Measurements from ENCODE around the gene RBM47. TPM values are rescaled to one million over a fixed set of nuclear protein-coding genes. Genes with fewer than 3 reads are reported as not detected.
A peak's percentile ranks its signal among the peaks of the same experiment; 100 is the strongest.

Gene RBM47
- total and polyA plus RNA-seq, 9 of the 15 experiments (the other 6 are each of a cell fraction or from before 2014, with no cell fraction given): 1.4 to 6.4 (median 3.3) TPM

DNA sequence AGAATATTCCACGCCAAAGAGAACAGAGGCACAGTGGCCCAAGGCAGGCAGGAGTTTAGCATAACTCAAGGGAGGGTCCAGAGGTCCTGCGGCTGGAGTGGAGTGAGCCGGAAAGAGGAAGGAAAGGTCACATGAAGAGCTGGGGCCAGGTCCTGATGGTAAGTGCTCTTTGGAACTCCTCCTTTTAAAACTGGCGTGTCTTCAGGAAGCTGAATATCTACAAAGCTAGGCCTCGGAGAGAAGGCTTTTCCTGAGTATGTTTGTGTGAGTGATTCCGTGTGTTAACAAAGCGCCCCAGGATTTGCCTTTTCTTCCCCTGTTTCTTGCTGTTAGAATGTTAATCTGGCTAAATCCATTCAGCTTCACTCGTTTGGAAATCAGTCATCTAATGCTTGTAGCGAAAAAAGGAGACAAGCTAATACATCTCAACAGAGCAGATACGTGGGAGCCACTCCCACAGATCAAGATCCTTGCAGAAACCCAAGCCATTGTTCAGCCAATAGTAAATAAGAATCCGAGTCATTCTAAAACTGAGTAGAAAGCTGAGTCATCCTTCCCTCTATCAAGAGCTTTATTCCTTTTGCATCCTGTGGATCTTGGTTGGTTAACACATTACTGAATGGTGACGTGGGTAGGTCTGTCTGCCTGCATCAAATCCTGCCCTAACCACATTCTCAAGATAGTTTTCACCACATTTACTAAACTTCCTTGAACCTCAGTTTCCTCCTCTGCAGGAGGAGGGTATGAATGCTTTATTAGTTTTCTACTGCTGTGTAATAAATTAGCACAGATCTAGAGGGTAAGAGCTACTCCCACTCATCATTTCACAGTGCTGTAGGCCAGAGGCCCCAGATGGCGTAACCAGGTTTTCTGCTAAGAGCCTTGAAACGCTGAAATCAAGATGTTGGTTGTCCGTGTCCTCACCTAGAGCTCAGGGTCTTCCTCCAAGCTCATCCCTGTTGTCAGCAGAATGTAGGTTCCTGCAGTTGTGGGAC is 43.2 kb upstream of the RBM47 start (continued):
- no peak for TF ChIP-seq CSDE1 (IDR thresholded peaks at IDR 0.05)
- no peak for TF ChIP-seq ZNF699 (CRISPR knock-in tag; IDR thresholded peaks at IDR 0.05; ENCODE audit: insufficient replicate concordance)
- TF ChIP-seq CEBPB (tag; IDR thresholded peaks at IDR 0.05): peak; percentile 32; the same call in 1 of the 2 replicates
- no peak for TF ChIP-seq NR1H2 (CRISPR knock-in tag; IDR thresholded peaks at IDR 0.05)
- no peak for TF ChIP-seq HDAC1 (IDR thresholded peaks at IDR 0.05)
- TF ChIP-seq NR2C2 (CRISPR knock-in tag; IDR thresholded peaks at IDR 0.05): no peak
- TF ChIP-seq NR2C2 (tag; IDR thresholded peaks at IDR 0.05): peak; percentile 43; the same call in 1 of the 2 replicates
- no peak for TF ChIP-seq SMAD4 (CRISPR knock-in tag; conservative IDR thresholded peaks at IDR 0.05)
- TF ChIP-seq NR2C1 (IDR thresholded peaks at IDR 0.05): no peak
- TF ChIP-seq NR2C1 (tag; IDR thresholded peaks at IDR 0.05): no peak

DNA sequence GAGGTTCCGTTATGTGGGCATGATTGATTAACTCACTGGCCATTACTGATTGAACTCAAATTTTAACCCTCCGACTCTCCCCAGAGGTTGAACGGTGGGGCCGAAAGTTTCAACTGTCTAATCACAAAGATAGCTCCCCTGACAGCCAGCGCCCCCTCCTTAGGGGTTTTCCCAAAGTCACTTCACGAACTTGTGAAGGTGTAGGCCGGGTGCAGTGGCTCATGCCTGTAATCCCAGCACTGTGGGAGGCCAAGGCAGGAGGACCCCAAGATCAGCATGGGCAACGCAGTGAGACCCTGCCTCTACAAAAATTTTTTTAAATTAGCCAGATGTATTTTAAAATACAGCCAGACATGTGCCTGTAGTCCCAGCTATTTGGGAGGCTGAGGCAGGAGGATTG is 39.8 kb upstream of the RBM47 start:
- H3K4me1 ChIP-seq (replicated peaks in 1 of 2; ENCODE audit: control insufficient read depth in 2 of 2, insufficient read depth in 2 of 2, low read length in 2 of 2): peaks cover 0 to 8% of the 10 kb centered on the region in 2 experiments; a peak in 2 of 5 replicates
- 1% methylated on average over 8 of the region's 8 CpGs for WGBS (ENCODE audit: insufficient coverage, low coverage, missing lambda C conversion rate)
- no peak overlapping the region for H3K4me2 ChIP-seq (ENCODE audit: insufficient read depth, low read length)
- no peaks in the 10 kb centered on the region for H4K20me1 ChIP-seq (replicated peaks; ENCODE audit: control insufficient read depth, insufficient read depth, low read length)
- no peak overlapping the region for H3K27ac ChIP-seq (ENCODE audit: extremely low read depth, low read depth, low read length)
- H3K9me3 ChIP-seq (replicated peaks; ENCODE audit: control insufficient read depth, insufficient read depth, low read depth, low read length): no peaks in the 10 kb centered on the region
- no peaks in the 10 kb centered on the region; the same call in 2 of the 3 replicates for H3K36me3 ChIP-seq (ENCODE audit: control insufficient read depth, insufficient read depth, low read length)
- FAIRE-seq: no peak
- no peak for ATAC-seq
- no peaks in the 10 kb centered on the region for H3K79me2 ChIP-seq (ENCODE audit: control insufficient read depth, insufficient read depth, low read length)
- no peak for DNase-seq (ENCODE audit: extremely low read depth in 1 of 4, low spot score in 3 of 4)
- no peaks in the 10 kb centered on the region for H3K9me1 ChIP-seq (ENCODE audit: control insufficient read depth, insufficient read depth, low read length)
- ChIA-PET POLR2A (interaction anchor here (0.6 to 0.8 kb wide), 3 partner anchors 61 to 155 kb away, joined by 3 to 4 read pairs (median 3); no protein-coding TSS in a partner anchor), CTCF (ENCODE audit: low intra/inter-chr PET ratio) (no interaction called here)
- H3K27me3 ChIP-seq (ENCODE audit: control insufficient read depth in 2 of 2, insufficient read depth in 2 of 2, low read length in 2 of 2): peaks cover 8 to 24% of the 10 kb centered on the region in 2 experiments; a peak in 4 of 5 replicates
- no TSS peak for BruUV-seq (replicated peaks)
- in situ Hi-C loops (cut with MboI): no loop called here
- intact Hi-C loops (cut with micrococcal nuclease): no loop called here
- no peak overlapping the region for H3K4me3 ChIP-seq
- H3K9ac ChIP-seq (ENCODE audit: insufficient read depth in 1 of 2, low read depth in 2 of 2, low read length in 2 of 2): no peak overlapping the region
- no peak overlapping the region for H2AFZ ChIP-seq (ENCODE audit: low read depth, low read length)
- TF ChIP-seq, protein P1, sequence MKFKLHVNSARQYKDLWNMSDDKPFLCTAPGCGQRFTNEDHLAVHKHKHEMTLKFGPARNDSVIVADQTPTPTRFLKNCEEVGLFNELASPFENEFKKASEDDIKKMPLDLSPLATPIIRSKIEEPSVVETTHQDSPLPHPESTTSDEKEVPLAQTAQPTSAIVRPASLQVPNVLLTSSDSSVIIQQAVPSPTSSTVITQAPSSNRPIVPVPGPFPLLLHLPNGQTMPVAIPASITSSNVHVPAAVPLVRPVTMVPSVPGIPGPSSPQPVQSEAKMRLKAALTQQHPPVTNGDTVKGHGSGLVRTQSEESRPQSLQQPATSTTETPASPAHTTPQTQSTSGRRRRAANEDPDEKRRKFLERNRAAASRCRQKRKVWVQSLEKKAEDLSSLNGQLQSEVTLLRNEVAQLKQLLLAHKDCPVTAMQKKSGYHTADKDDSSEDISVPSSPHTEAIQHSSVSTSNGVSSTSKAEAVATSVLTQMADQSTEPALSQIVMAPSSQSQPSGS (CRISPR knock-in tag; IDR thresholded peaks at IDR 0.05): no peak
- TF ChIP-seq HMGN3 (IDR thresholded peaks at IDR 0.05; ENCODE audit: borderline replicate concordance, extremely low read depth, insufficient read length, low read depth, low read length): no peak
- TF ChIP-seq, protein P2, sequence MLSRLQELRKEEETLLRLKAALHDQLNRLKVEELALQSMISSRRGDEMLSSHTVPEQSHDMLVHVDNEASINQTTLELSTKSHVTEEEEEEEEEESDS (CRISPR knock-in tag; IDR thresholded peaks at IDR 0.05): no peak
- no peak for TF ChIP-seq FOXJ2 (tag; IDR thresholded peaks at IDR 0.05)
- TF ChIP-seq BHLHE40 (IDR thresholded peaks at IDR 0.05; ENCODE audit: low read length): no peak
- no peak for TF ChIP-seq ZFP30 (CRISPR knock-in tag; IDR thresholded peaks at IDR 0.05; ENCODE audit: borderline replicate concordance)
- no peak for TF ChIP-seq NFIC (IDR thresholded peaks at IDR 0.05)
- TF ChIP-seq NEUROD1 (IDR thresholded peaks at IDR 0.05; ENCODE audit: borderline replicate concordance, low read depth, low read length, partially characterized antibody): no peak
- no peak for TF ChIP-seq ZNF561 (CRISPR knock-in tag; conservative IDR thresholded peaks at IDR 0.05)
